Measurements from ENCODE around the gene ELAPOR1. TPM values are rescaled to one million over a fixed set of nuclear protein-coding genes. Genes with fewer than 3 reads are reported as not detected.
"Not testable (repeated sequence)": the region's sequence is repeated elsewhere in the genome, so short reads cannot be mapped to it uniquely, and the experiment has no call there.

Gene ELAPOR1
- total RNA-seq, 2 experiments from 2014 or later, result not detected

- no peak overlapping the region for H3K4me2 ChIP-seq (ENCODE audit: low read length)
- no peak for DNase-seq (ENCODE audit: low spot score)
- no peaks in the 10 kb centered on the region for H3K79me2 ChIP-seq (ENCODE audit: insufficient read depth, low read depth, low read length)
- no peak overlapping the region for H3K27ac ChIP-seq (ENCODE audit: low read depth, low read length, poor library complexity, severe bottlenecking)
- H3K4me1 ChIP-seq (ENCODE audit: insufficient read depth, low read length, poor library complexity, severe bottlenecking), result no peaks in the 10 kb centered on the region
- no peaks in the 10 kb centered on the region for H3K9me3 ChIP-seq (ENCODE audit: low read length)
- no peaks in the 10 kb centered on the region for H4K20me1 ChIP-seq (ENCODE audit: insufficient read depth, low read length)
- CTCF ChIA-PET (ENCODE audit: unreplicated experiment), result no interaction called here
- BruUV-seq (replicated peaks), result no TSS peak
- intact Hi-C loops (cut with micrococcal nuclease; ENCODE audit: unreplicated experiment), result no loop called here
- no peak overlapping the region for H2AFZ ChIP-seq (ENCODE audit: low read length)
- TF ChIP-seq CTCF (conservative IDR thresholded peaks at IDR 0.05; ENCODE audit: low read length), result no peak
- no peak for TF ChIP-seq EZH2phosphoT487 (IDR thresholded peaks at IDR 0.05; ENCODE audit: borderline replicate concordance, low read depth, low read length)
- H3K4me3 ChIP-seq (ENCODE audit: low read depth, low read length, poor library complexity, severe bottlenecking), result no peak overlapping the region
- POLR2A ChIA-PET, result interaction anchor here (0.8 kb wide), 1 partner anchor 66 kb away, joined by 3 read pairs; no protein-coding TSS in a partner anchor
- H3K36me3 ChIP-seq (ENCODE audit: insufficient read depth, low read length), result no peaks in the 10 kb centered on the region
- no peaks in the 10 kb centered on the region for H3K9me2 ChIP-seq (ENCODE audit: insufficient read depth, low read length)
Measured at GRCh38 chr1:109140392-109140791, 26.5 kb downstream of the ELAPOR1 start.

GRCh38 chr1:109142260-109142659 is 28.3 kb downstream of the ELAPOR1 start:
- no peak overlapping the region for H3K4me2 ChIP-seq (ENCODE audit: low read length)
- BruUV-seq (replicated peaks), result no TSS peak
- H3K9me2 ChIP-seq (ENCODE audit: insufficient read depth, low read length), result no peaks in the 10 kb centered on the region
- H3K4me1 ChIP-seq (ENCODE audit: insufficient read depth, low read length, poor library complexity, severe bottlenecking), result no peaks in the 10 kb centered on the region
- H3K27ac ChIP-seq (ENCODE audit: low read depth, low read length, poor library complexity, severe bottlenecking), result no peak overlapping the region
- ChIA-PET CTCF (ENCODE audit: unreplicated experiment) (no interaction called here), POLR2A (interaction anchor here (0.6 to 1.0 kb wide), 2 partner anchors 10 to 288 kb away, joined by 3 read pairs; no protein-coding TSS in a partner anchor)
- no peaks in the 10 kb centered on the region for H3K9me3 ChIP-seq (ENCODE audit: low read length)
- intact Hi-C loops (cut with micrococcal nuclease; ENCODE audit: unreplicated experiment), result no loop called here
- DNase-seq (ENCODE audit: low spot score), result no peak
- H3K36me3 ChIP-seq (ENCODE audit: insufficient read depth, low read length), result no peaks in the 10 kb centered on the region
- no peaks in the 10 kb centered on the region for H3K79me2 ChIP-seq (ENCODE audit: insufficient read depth, low read depth, low read length)
- no peaks in the 10 kb centered on the region for H4K20me1 ChIP-seq (ENCODE audit: insufficient read depth, low read length)
- no peak overlapping the region for H3K4me3 ChIP-seq (ENCODE audit: low read depth, low read length, poor library complexity, severe bottlenecking)
- no peak overlapping the region for H2AFZ ChIP-seq (ENCODE audit: low read length)
- TF ChIP-seq EZH2phosphoT487 (IDR thresholded peaks at IDR 0.05; ENCODE audit: borderline replicate concordance, low read depth, low read length) (no peak), CTCF (conservative IDR thresholded peaks at IDR 0.05; ENCODE audit: low read length) (no peak)

GRCh38 chr1:109142725-109143124 is 28.8 kb downstream of the ELAPOR1 start:
- H3K9me3 ChIP-seq (ENCODE audit: low read length); H4K20me1 ChIP-seq (ENCODE audit: insufficient read depth, low read length); intact Hi-C loops (cut with micrococcal nuclease; ENCODE audit: unreplicated experiment); H3K4me1 ChIP-seq (ENCODE audit: insufficient read depth, low read length, poor library complexity, severe bottlenecking); H3K79me2 ChIP-seq (ENCODE audit: insufficient read depth, low read depth, low read length); H3K9me2 ChIP-seq (ENCODE audit: insufficient read depth, low read length); BruUV-seq (replicated peaks); H3K4me2 ChIP-seq (ENCODE audit: low read length); DNase-seq (ENCODE audit: low spot score); CTCF ChIA-PET (ENCODE audit: unreplicated experiment); H3K4me3 ChIP-seq (ENCODE audit: low read depth, low read length, poor library complexity, severe bottlenecking); H3K36me3 ChIP-seq (ENCODE audit: insufficient read depth, low read length); H3K27ac ChIP-seq (ENCODE audit: low read depth, low read length, poor library complexity, severe bottlenecking); H2AFZ ChIP-seq (ENCODE audit: low read length): not testable (repeated sequence)
- POLR2A ChIA-PET, result interaction anchor here (0.6 kb wide), 1 partner anchor 289 kb away, joined by 3 read pairs; no protein-coding TSS in a partner anchor
